Small intestine (tissue), 7 donors: ENCODE data around the gene DEPDC1. TPM values are rescaled to one million over a fixed set of nuclear protein-coding genes. Genes with fewer than 3 reads are reported as not detected.

Experiments used
- DNase-seq, 2 donors: peaks; one replicate each; pipeline versions ENCODE4 v3.0.0 to v3.0.0-alpha.2; 2013
- FAIRE-seq: peaks from 2 replicates; lab custom pipeline; 2012; peaks lifted over from hg19 to GRCh38; lab: Jason Lieb, UNC
- H3K27ac ChIP-seq, 3 donors: one replicate each; pipeline ENCODE4 v1.5.1; 2013; ENCODE audit warnings: low read length in 2 of 3, mild to moderate bottlenecking in 2 of 3, control low read depth in 1 of 3, inconsistent platforms in 1 of 3, low read depth in 1 of 3, moderate library complexity in 1 of 3
- H3K27me3 ChIP-seq, 3 donors: one replicate each; pipeline ENCODE4 v1.6.1; 2013; ENCODE audit warnings: low read length in 3 of 3, inconsistent platforms in 1 of 3; ENCODE audit not compliant: control insufficient read depth in 3 of 3, insufficient read depth in 3 of 3
- H3K36me3 ChIP-seq, 3 donors: one replicate each; pipeline ENCODE4 v1.6.1; 2013; ENCODE audit warnings: low read length in 3 of 3, inconsistent platforms in 1 of 3, low read depth in 1 of 3, mild to moderate bottlenecking in 1 of 3, moderate library complexity in 1 of 3; ENCODE audit not compliant: control insufficient read depth in 3 of 3, insufficient read depth in 2 of 3
- H3K4me1 ChIP-seq, 3 donors: one replicate each; pipeline ENCODE4 v1.6.1; 2013; ENCODE audit warnings: low read length in 2 of 3, inconsistent platforms in 1 of 3, low read depth in 1 of 3, mild to moderate bottlenecking in 1 of 3, moderate library complexity in 1 of 3; ENCODE audit not compliant: control insufficient read depth in 3 of 3, insufficient read depth in 2 of 3
- H3K4me3 ChIP-seq, 3 donors: one replicate each; pipeline ENCODE4 v1.5.1; 2013; ENCODE audit warnings: low read length in 3 of 3, control low read depth in 1 of 3, inconsistent platforms in 1 of 3, low read depth in 1 of 3, mild to moderate bottlenecking in 1 of 3, moderate library complexity in 1 of 3
- H3K9me3 ChIP-seq, 2 donors: one replicate each; pipeline ENCODE4 v1.6.1; 2013; ENCODE audit warnings: low read depth in 1 of 2, low read length in 1 of 2; ENCODE audit not compliant: control insufficient read depth in 2 of 2, insufficient read depth in 1 of 2
- WGBS, 3 donors: extraction: QIAGEN DNeasy Blood & Tissue Kit; methylation state at CpG; one replicate each; pipeline ENCODE4 v1.1.7; 2013; 5-methylcytosine and 5-hydroxymethylcytosine counted together
- polyA plus RNA-seq, 4 donors: library from polyadenylated mRNA; stranded (reverse) in 3 of 4; unstranded in 1 of 4; fragments of 200-250 nt in 3 of 4; fragments of 120-200 nt in 1 of 4; gene quantifications; one replicate each; pipeline versions ENCODE4 v1.2.1 to v1.2.3, GENCODE V29; 2013
- donor health status: healthy with polysubstance abuse.
- donor health status: control.
- donor health status: control.
- donor health status: Bipolar disorder and iron deficiency.
- donor health status: healthy.

The DEPDC1 gene
- polyA plus RNA-seq, 4 donors = 0.27 to 7.4 (median 3.8) TPM

DNA sequence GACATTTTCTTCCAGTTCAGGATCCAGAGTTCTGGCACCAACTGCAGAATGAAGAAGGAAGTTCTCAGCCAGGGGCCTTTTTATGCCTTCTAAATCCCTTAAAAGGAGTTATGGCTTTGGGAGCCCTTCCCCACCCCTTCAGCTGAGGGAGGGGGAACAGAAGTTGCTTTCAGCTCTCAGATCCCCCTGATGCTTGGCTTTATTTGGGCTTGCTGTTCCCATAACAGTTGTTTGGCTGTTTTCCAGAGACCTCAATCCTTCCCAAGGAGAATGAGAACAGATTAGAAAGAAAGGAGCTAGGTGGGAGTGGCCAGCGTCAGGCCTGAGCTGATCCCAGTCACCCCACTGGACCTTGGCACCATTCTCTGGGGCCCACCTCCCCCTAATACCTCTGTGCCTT is 47.0 kb downstream of the DEPDC1 start, which contains the start of gene RPE65:
Gene RPE65 (minus strand): TSS at position 54 of the 400 bp plus-strand sequence. CDS start 49 bp downstream, at position 5.
- no peaks in the 10 kb centered on the region for H3K27me3 ChIP-seq
- no peak within 1 kb of the TSS for H3K27ac ChIP-seq
- H3K9me3 ChIP-seq = no peaks in the 10 kb centered on the region
- H3K4me3 ChIP-seq = no peak within 1 kb of the TSS
- no peaks in the 10 kb centered on the region for H3K36me3 ChIP-seq
- FAIRE-seq (no peak), DNase-seq (peak in 1 of 2 donors; percentile 54)
- H3K4me1 ChIP-seq = peaks cover 0 to 4% (median 0%) of the 10 kb centered on the region in 3 donors
- WGBS, 3 donors = 0 to 40% (median 29%) methylated on average over 1 of the region's 1 CpG

DNA sequence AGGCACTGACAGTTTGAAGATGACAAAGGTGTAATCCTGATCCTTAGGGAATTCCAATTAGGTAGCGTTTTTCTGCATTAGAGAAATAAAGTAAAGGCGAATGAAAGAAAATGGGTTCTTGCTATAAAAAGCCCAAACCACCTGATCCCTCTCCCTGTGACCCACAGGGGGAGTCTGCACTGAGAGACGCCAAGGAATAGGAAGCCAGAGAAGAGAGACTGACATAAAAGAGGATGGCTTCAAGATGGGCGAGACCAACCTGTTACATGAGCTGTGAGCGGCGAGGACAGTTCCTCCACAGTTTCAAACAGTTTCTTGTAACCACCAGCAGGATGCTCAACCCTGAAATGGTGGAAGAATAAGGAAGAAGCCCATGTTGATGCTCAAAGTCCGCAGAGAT is 48.5 kb downstream of the DEPDC1 start:
- H3K27me3 ChIP-seq = no peaks in the 10 kb centered on the region
- peaks cover 0 to 4% (median 0%) of the 10 kb centered on the region in 3 donors for H3K4me1 ChIP-seq
- DNase-seq (no peak), FAIRE-seq (no peak)
- H3K9me3 ChIP-seq = no peaks in the 10 kb centered on the region
- no peak overlapping the region for H3K4me3 ChIP-seq
- WGBS, 3 donors = 72 to 83% (median 73%) methylated on average over 7 of the region's 7 CpGs
- H3K36me3 ChIP-seq = no peaks in the 10 kb centered on the region
- H3K27ac ChIP-seq = no peak overlapping the region

- no peak for DNase-seq
- Histone ChIP-seq H3K4me1 (peaks cover 0 to 4% (median 0%) of the 10 kb centered on the region in 3 donors), H3K9me3 (no peaks in the 10 kb centered on the region), H3K27me3 (no peaks in the 10 kb centered on the region), H3K4me3 (no peak overlapping the region), H3K36me3 (no peaks in the 10 kb centered on the region), H3K27ac (no peak overlapping the region)
- 83 to 90% (median 88%) methylated on average over 6 of the region's 6 CpGs for WGBS, 3 donors
- FAIRE-seq = no peak
These were observed 51.2 kb downstream of the DEPDC1 start for GRCh38 chr1:68445709-68446108.

DNA sequence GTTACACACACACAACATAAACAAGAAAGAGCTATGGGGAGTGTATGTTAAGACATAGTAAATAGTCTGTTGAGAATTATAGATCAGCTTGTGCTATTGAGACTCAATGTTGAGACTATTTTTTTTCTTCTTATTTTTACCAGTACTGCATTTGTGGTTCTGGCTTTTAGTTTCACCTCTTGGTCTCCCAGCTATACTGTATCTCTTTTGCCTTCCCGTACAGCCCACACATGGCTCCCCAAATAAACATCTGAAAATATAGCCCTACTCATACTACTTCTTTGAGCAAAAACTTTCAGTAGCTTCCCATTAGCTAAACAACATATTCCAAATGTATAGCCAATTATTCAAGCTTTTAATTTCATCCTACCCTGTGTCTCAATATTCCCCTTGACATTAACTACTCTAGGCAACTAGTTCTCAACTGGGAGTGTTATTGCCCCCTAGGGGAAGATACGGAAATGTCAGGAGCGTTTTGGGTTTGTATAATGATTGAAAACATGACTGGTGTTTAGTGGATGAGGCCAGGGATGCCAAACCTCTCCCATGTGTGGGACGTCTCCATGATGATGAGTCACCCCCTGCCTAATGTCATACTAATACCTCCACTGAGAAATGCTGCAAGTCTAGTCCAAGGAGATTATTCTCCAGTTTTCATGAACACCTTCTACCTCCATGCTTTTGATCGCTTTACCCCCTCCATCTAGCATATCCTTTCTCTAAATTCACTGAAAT is 53.9 kb downstream of the DEPDC1 start:
- Histone ChIP-seq H3K4me1 (no peaks in the 10 kb centered on the region), H3K9me3 (no peaks in the 10 kb centered on the region), H3K4me3 (no peak overlapping the region), H3K36me3 (no peaks in the 10 kb centered on the region), H3K27ac (no peak overlapping the region), H3K27me3 (no peaks in the 10 kb centered on the region)
- DNase-seq = peak; percentile 9 to 43
- WGBS, 3 donors = 38 to 41% (median 40%) methylated on average over 5 of the region's 5 CpGs
- no peak for FAIRE-seq

DNA sequence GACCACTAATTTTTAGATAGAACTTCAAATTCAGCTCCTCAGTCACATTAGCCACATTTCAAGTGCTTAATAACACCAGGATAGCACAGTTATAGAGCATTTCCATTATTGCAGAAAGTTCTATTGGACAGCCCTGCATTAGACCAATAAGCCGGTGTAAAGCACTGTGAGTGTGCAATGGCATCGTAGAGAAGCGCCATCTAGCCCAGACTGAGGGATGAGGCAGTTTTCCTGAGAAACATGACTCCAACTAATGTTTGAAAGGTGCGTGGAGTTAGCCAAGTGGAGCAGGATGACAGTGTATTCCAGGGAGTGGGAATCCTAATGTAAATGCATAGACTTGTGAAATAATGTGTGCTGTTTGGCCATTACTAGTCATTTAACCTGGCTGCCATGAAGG is 54.9 kb downstream of the DEPDC1 start:
- Histone ChIP-seq H3K4me3 (no peak overlapping the region), H3K27me3 (no peaks in the 10 kb centered on the region), H3K27ac (no peak overlapping the region), H3K36me3 (no peaks in the 10 kb centered on the region), H3K4me1 (no peaks in the 10 kb centered on the region), H3K9me3 (no peaks in the 10 kb centered on the region)
- WGBS, 3 donors = 69 to 81% (median 78%) methylated on average over 4 of the region's 4 CpGs
- no peak for DNase-seq
- FAIRE-seq = no peak

GRCh38 chr1:68438310-68438709 is 58.6 kb downstream of the DEPDC1 start:
- WGBS, 3 donors = 34 to 61% (median 39%) methylated on average over 3 of the region's 3 CpGs
- Histone ChIP-seq H3K36me3 (no peaks in the 10 kb centered on the region), H3K27me3 (peaks cover 0 to 2% (median 0%) of the 10 kb centered on the region in 3 donors), H3K4me1 (no peaks in the 10 kb centered on the region), H3K9me3 (no peaks in the 10 kb centered on the region), H3K27ac (no peak overlapping the region), H3K4me3 (no peak overlapping the region)
- DNase-seq (no peak), FAIRE-seq (no peak)

- WGBS, 3 donors = 40 to 67% (median 49%) methylated on average over 2 of the region's 2 CpGs
- no peak overlapping the region for H3K4me3 ChIP-seq
- H3K36me3 ChIP-seq = no peaks in the 10 kb centered on the region
- peaks cover 0 to 4% (median 0%) of the 10 kb centered on the region in 3 donors for H3K27me3 ChIP-seq
- no peaks in the 10 kb centered on the region for H3K9me3 ChIP-seq
- no peaks in the 10 kb centered on the region for H3K4me1 ChIP-seq
- DNase-seq (no peak), FAIRE-seq (no peak)
- H3K27ac ChIP-seq = no peak overlapping the region
These were observed 63.5 kb downstream of the DEPDC1 start for GRCh38 chr1:68433395-68433794.

GRCh38 chr1:68431076-68431475 is 65.8 kb downstream of the DEPDC1 start:
- no peaks in the 10 kb centered on the region for H3K4me1 ChIP-seq

More at GRCh38 chr1:68431076-68431475, 65.8 kb downstream of the DEPDC1 start:
- no peak overlapping the region for H3K27ac ChIP-seq
- WGBS, 3 donors = 39 to 71% (median 46%) methylated on average over 3 of the region's 3 CpGs
- no peaks in the 10 kb centered on the region for H3K36me3 ChIP-seq
- no peak overlapping the region for H3K4me3 ChIP-seq
- no peak for FAIRE-seq
- peaks cover 0 to 4% (median 0%) of the 10 kb centered on the region in 3 donors for H3K27me3 ChIP-seq
- no peak for DNase-seq
- no peaks in the 10 kb centered on the region for H3K9me3 ChIP-seq
